HepG2 (cell line): ENCODE results near the gene ZCCHC12. TPM values are rescaled to one million over a fixed set of nuclear protein-coding genes. Genes with fewer than 3 reads are reported as not detected.
A peak's percentile ranks its signal among the peaks of the same experiment; 100 is the strongest.

Experiments used
- ATF7 ChIP-seq, 2 experiments: fragments of 450-650 bp in 1 of 2; sonication (generic) in 1 of 2; formaldehyde crosslinking in 1 of 2; IDR thresholded peaks; 2 replicates each; pipeline versions ENCODE4 v1.4.0 to v1.6.1; 2016 to 2020; ENCODE audit warnings: antibody characterized with exemption in 1 of 2, mild to moderate bottlenecking in 1 of 2, missing genetic modification reagents in 1 of 2
- BCL3 ChIP-seq: sonication (generic); formaldehyde crosslinking; IDR thresholded peaks from 2 replicates; pipeline ENCODE4 v1.5.1; 2020; ENCODE audit warnings: mild to moderate bottlenecking, missing genetic modification reagents, moderate library complexity
- CHD2 ChIP-seq: IDR thresholded peaks from 2 replicates; pipeline ENCODE4 v1.6.1; 2011; ENCODE audit warnings: low read depth, low read length, improper control_type of control experiment
- FLYWCH1 ChIP-seq: sonication (generic); formaldehyde crosslinking; IDR thresholded peaks from 2 replicates; pipeline ENCODE4 v1.8.1; 2023; ENCODE audit warnings: mild to moderate bottlenecking, missing genetic modification reagents
- FOXJ3 ChIP-seq: sonication (generic); formaldehyde crosslinking; IDR thresholded peaks from 2 replicates; pipeline ENCODE4 v1.4.0; 2020; ENCODE audit warnings: missing genetic modification reagents, mild to moderate bottlenecking, borderline replicate concordance
- HNF4G ChIP-seq, 2 experiments: sonication (generic) in 1 of 2; formaldehyde crosslinking in 1 of 2; IDR thresholded peaks; 2 replicates each; pipeline versions ENCODE4 v1.4.0 to v1.6.1; 2011 to 2020; ENCODE audit warnings: borderline replicate concordance in 2 of 2, low read depth in 2 of 2, mild to moderate bottlenecking in 2 of 2, low read length in 1 of 2, missing genetic modification reagents in 1 of 2, moderate library complexity in 1 of 2
- ISL2 ChIP-seq: sonication (generic); formaldehyde crosslinking; IDR thresholded peaks from 2 replicates; pipeline ENCODE4 v1.5.0; 2020; ENCODE audit warnings: missing genetic modification reagents
- KAT2B ChIP-seq: fragments of 150-350 bp; IDR thresholded peaks from 2 replicates; pipeline ENCODE4 v1.6.1; 2014; ENCODE audit warnings: low read depth, low read length, borderline replicate concordance
- KAT8 ChIP-seq: IDR thresholded peaks from 2 replicates; pipeline ENCODE4 v1.6.1; 2016; ENCODE audit warnings: missing genetic modification reagents, missing compliant biosample characterization
- MAFK ChIP-seq, 2 experiments: IDR thresholded peaks in 1 of 2; conservative IDR thresholded peaks in 1 of 2; 2 replicates each; pipeline ENCODE4 v1.6.1; 2011; ENCODE audit warnings: improper control_type of control experiment in 2 of 2, low read length in 2 of 2
- NBN ChIP-seq: fragments of 450-650 bp; conservative IDR thresholded peaks from 2 replicates; pipeline ENCODE4 v1.6.1; 2017
- NFIB ChIP-seq: sonication (generic); formaldehyde crosslinking; IDR thresholded peaks from 2 replicates; pipeline ENCODE4 v1.9.0; 2021; ENCODE audit warnings: missing genetic modification reagents, mild to moderate bottlenecking, borderline replicate concordance
- NR2C2 ChIP-seq: sonication (generic); formaldehyde crosslinking; IDR thresholded peaks from 2 replicates; pipeline ENCODE4 v1.4.0; 2020; ENCODE audit warnings: missing genetic modification reagents, mild to moderate bottlenecking, moderate library complexity, borderline replicate concordance
- NR2F6 ChIP-seq, 2 experiments: IDR thresholded peaks; 2 replicates each; pipeline ENCODE4 v1.6.1; 2016; ENCODE audit warnings: antibody characterized with exemption in 1 of 2, mild to moderate bottlenecking in 1 of 2
- RARA ChIP-seq: IDR thresholded peaks from 2 replicates; pipeline ENCODE4 v1.6.1; 2016; ENCODE audit warnings: missing genetic modification reagents, missing compliant biosample characterization
- SMAD3 ChIP-seq: sonication (generic); formaldehyde crosslinking; IDR thresholded peaks from 2 replicates; pipeline ENCODE4 v1.4.0; 2020; ENCODE audit warnings: missing genetic modification reagents
- SUZ12 ChIP-seq: fragments of 150-350 bp; IDR thresholded peaks from 2 replicates; pipeline ENCODE4 v1.6.1; 2014; ENCODE audit warnings: low read depth, low read length
- TAF15 ChIP-seq: fragments of 200-400 bp; formaldehyde crosslinking; IDR thresholded peaks from one replicate; pipeline ENCODE4 v1.6.1; 2018; ENCODE audit warnings: mild to moderate bottlenecking, low read depth, low read length; ENCODE audit not compliant: poor library complexity, severe bottlenecking
- TERF1 ChIP-seq: sonication (generic); formaldehyde crosslinking; IDR thresholded peaks from 2 replicates; pipeline ENCODE4 v1.8.0; 2022; ENCODE audit warnings: mild to moderate bottlenecking, missing genetic modification reagents, moderate library complexity
- TFDP2 ChIP-seq: sonication (generic); formaldehyde crosslinking; IDR thresholded peaks from 2 replicates; pipeline ENCODE4 v1.4.0; 2020; ENCODE audit warnings: missing genetic modification reagents
- ZBTB39 ChIP-seq: sonication (generic); formaldehyde crosslinking; IDR thresholded peaks from 2 replicates; pipeline ENCODE4 v1.5.0; 2020; ENCODE audit warnings: missing genetic modification reagents
- ZNF138 ChIP-seq: sonication (generic); formaldehyde crosslinking; IDR thresholded peaks from 2 replicates; pipeline ENCODE4 v1.5.0; 2020; ENCODE audit warnings: mild to moderate bottlenecking, low read depth, missing genetic modification reagents
- ZNF367 ChIP-seq: sonication (generic); formaldehyde crosslinking; IDR thresholded peaks from 2 replicates; pipeline ENCODE4 v1.4.0; 2020; ENCODE audit warnings: missing genetic modification reagents, borderline replicate concordance
- ZNF430 ChIP-seq: sonication (generic); formaldehyde crosslinking; IDR thresholded peaks from 2 replicates; pipeline ENCODE4 v1.9.0; 2021; ENCODE audit warnings: mild to moderate bottlenecking, missing genetic modification reagents
- ZNF607 ChIP-seq: sonication (generic); formaldehyde crosslinking; IDR thresholded peaks from 2 replicates; pipeline ENCODE4 v1.5.1; 2020; ENCODE audit warnings: missing genetic modification reagents, mild to moderate bottlenecking, borderline replicate concordance
- polyA plus RNA-seq, 8 experiments: library from polyadenylated mRNA; depleted of rRNA in 3 of 8; stranded (reverse) in 7 of 8; unstranded in 1 of 8; fragments of >200 nt; fragmentation: Illumina TruSeq in 4 of 8; extraction: Trizol in 4 of 8; gene quantifications; 2 replicates each; pipeline versions ENCODE4 v1.2.1 to v1.2.3, GENCODE V29; 2011 to 2016; ENCODE audit warnings: low read depth in 4 of 8, missing spikeins in 1 of 8, mixed read lengths in 1 of 8; ENCODE audit not compliant: insufficient read depth in 1 of 8
- total RNA-seq, 5 experiments: library from RNA; depleted of rRNA; stranded (reverse); fragments of >200 nt; fragmentation: Illumina TruSeq; extraction: Trizol; gene quantifications; 2 replicates each; pipeline ENCODE4 v1.2.3, GENCODE V29; 2016; ENCODE audit warnings: low read depth in 1 of 5

ZCCHC12 gene
- total and polyA plus RNA-seq, 2 of the 13 experiments (the other 11 are each of a cell fraction or from before 2014, with no cell fraction given), result 0.05 to 0.20 TPM

GRCh38 chrX:118839334-118839958 is 15.8 kb downstream of the ZCCHC12 start (continued):
- TF ChIP-seq RARA (CRISPR knock-in tag), result peak; percentile 31; the same call in 1 of the 2 replicates
- TF ChIP-seq TERF1 (CRISPR knock-in tag), result no peak
- no peak for TF ChIP-seq NBN
- TF ChIP-seq ATF7 (IDR thresholded peaks at IDR 0.05), result no peak
- no peak for TF ChIP-seq ATF7 (CRISPR knock-in tag; IDR thresholded peaks at IDR 0.05)
- TF ChIP-seq SMAD3, result no peak
- TF ChIP-seq NR2F6 (IDR thresholded peaks at IDR 0.05), result peak; percentile 68; the same call in 1 of the 2 replicates
- TF ChIP-seq NR2F6 (CRISPR knock-in tag; IDR thresholded peaks at IDR 0.05), result peak; percentile 87
- TF ChIP-seq ZBTB39 (CRISPR knock-in tag), result peak; percentile 83; the same call in 1 of the 2 replicates
- TF ChIP-seq ZNF607 (CRISPR knock-in tag), result no peak
- no peak for TF ChIP-seq ZNF367 (CRISPR knock-in tag)
- TF ChIP-seq ZNF138 (CRISPR knock-in tag), result no peak
- no peak for TF ChIP-seq TFDP2 (CRISPR knock-in tag)
- TF ChIP-seq FOXJ3, result no peak
- peak; percentile 65 for TF ChIP-seq KAT8 (CRISPR knock-in tag)
- TF ChIP-seq ISL2 (CRISPR knock-in tag), result no peak; the same call in 1 of the 2 replicates
- TF ChIP-seq TAF15, result no peak
- no peak for TF ChIP-seq ZNF430 (CRISPR knock-in tag)
- TF ChIP-seq NFIB (CRISPR knock-in tag), result no peak
- no peak for TF ChIP-seq SUZ12
- TF ChIP-seq NR2C2 (CRISPR knock-in tag), result peak; percentile 86; the same call in 1 of the 2 replicates
- no peak for TF ChIP-seq FLYWCH1 (CRISPR knock-in tag)
- TF ChIP-seq MAFK (conservative IDR thresholded peaks at IDR 0.05 in 1 of 2, IDR thresholded peaks at IDR 0.05 in 1 of 2; ENCODE audit: low read length in 2 of 2), result no peak
- TF ChIP-seq KAT2B, result no peak
- TF ChIP-seq BCL3 (CRISPR knock-in tag), result no peak
- no peak for TF ChIP-seq CHD2
- 0 out of 2 replicates have a peak, but pooled peaks have one; percentile 11 for TF ChIP-seq HNF4G (IDR thresholded peaks at IDR 0.05; ENCODE audit: borderline replicate concordance, low read depth, low read length)
- TF ChIP-seq HNF4G (CRISPR knock-in tag; IDR thresholded peaks at IDR 0.05; ENCODE audit: borderline replicate concordance, low read depth), result no peak
